ENCODE results near the gene MINPP1.
A peak's percentile ranks its signal among the peaks of the same experiment; 100 is the strongest.

Gene MINPP1

DNA sequence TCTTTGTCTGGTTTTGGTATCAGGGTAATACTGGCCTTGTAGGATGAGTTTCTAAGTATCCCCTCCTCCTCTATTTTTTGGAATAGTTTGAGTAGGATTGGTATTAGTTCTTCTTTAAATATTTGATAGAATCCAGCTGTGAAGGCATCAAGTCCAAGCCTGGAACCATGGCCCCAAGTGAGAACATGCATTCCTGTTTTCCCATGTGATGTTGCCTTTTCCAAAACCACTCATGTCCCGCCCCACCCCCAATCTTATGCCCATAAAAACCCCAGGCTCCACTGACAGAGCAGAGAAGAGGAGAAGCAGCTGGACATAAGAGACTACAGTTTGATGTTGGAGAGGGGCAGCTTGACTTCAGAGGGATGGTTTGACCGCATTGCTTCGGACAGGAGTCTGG, 71.2 kb downstream of the MINPP1 start:
- TF ChIP-seq, protein P1, sequence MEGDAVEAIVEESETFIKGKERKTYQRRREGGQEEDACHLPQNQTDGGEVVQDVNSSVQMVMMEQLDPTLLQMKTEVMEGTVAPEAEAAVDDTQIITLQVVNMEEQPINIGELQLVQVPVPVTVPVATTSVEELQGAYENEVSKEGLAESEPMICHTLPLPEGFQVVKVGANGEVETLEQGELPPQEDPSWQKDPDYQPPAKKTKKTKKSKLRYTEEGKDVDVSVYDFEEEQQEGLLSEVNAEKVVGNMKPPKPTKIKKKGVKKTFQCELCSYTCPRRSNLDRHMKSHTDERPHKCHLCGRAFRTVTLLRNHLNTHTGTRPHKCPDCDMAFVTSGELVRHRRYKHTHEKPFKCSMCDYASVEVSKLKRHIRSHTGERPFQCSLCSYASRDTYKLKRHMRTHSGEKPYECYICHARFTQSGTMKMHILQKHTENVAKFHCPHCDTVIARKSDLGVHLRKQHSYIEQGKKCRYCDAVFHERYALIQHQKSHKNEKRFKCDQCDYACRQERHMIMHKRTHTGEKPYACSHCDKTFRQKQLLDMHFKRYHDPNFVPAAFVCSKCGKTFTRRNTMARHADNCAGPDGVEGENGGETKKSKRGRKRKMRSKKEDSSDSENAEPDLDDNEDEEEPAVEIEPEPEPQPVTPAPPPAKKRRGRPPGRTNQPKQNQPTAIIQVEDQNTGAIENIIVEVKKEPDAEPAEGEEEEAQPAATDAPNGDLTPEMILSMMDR (IDR thresholded peaks at IDR 0.05; ENCODE audit: low read depth, low read length, missing control alignments) = no peak
- H3K27me3 ChIP-seq (replicated peaks) = no peaks in the 10 kb centered on the region
- no peak for DNase-seq
- no peaks in the 10 kb centered on the region for H3K36me3 ChIP-seq (replicated peaks)
- in situ Hi-C loops (cut with HindIII; ENCODE audit: low pct_ligation_motif_present, low sequenced_read_pairs) = no loop called here
- H3K27ac ChIP-seq = no peak overlapping the region
- no peak overlapping the region for H3K4me3 ChIP-seq (ENCODE audit: low read depth, low read length)

DNA sequence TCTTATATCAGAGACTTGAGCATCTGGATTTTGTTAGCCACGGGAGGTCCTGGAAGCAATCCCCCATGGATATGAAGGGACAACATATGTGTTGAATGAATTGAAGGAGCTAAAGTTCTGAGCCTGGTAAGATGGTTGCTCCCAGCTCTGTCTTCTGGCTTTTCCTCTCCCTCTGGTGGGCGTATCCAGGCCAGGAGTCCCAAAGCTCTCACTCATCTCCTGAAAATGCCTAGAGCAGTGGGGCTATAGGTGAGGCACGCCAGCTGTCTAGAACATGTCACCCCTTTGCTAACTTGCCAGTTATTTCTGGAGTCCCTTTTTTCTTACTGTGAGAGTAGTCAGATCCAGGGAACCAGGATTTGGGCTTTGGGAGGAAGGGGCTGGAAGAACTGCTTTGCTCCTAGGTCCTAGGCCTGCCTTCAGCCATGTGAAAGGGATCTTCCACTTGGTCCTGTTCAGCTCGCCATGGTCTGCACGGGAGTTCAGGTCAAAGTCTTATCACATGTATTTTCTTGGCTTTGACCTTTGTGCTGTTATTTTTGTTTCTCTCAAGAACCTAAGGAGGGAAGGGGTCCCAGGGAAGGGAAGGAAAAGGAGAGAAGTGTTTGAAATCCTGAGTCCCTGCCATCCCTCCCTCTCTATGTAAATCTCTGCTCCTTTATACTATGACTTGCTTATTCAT, 73.6 kb downstream of the MINPP1 start:
- DNase-seq = no peak
- Histone ChIP-seq H3K27me3 (replicated peaks) (no peaks in the 10 kb centered on the region), H3K4me3 (ENCODE audit: low read depth, low read length) (no peak overlapping the region), H3K36me3 (replicated peaks) (no peaks in the 10 kb centered on the region), H3K27ac (no peak overlapping the region)
- in situ Hi-C loops (cut with HindIII; ENCODE audit: low pct_ligation_motif_present, low sequenced_read_pairs) = no loop called here
- TF ChIP-seq, protein P1 (IDR thresholded peaks at IDR 0.05; ENCODE audit: low read depth, low read length, missing control alignments) = no peak

DNA sequence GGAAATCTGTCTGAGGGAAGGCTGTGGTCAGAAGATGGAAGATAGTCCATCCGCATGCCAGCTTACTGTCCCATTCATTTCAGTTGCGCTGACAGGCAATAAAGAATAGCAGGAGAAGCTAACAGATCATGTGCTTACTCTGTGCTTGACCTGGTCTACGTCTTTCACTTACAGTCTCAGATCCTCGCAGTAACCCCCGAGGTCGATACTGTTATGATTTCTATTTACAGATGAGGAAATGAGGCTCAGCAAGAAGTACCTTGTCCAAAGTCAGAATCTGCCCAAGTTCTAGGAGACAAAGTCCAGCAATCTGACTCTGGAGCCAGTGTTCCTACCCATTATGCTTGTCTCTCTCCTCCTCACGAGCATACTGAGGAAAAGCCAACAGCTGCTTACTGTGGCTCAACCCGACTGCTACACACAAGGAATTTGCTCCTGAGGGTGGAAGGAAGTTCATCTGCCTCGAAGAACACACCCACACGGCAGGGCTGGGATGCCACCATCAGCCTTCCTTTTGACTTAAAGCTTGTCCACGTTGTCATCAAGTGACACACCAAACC, 74.2 kb downstream of the MINPP1 start:
- H3K4me3 ChIP-seq (ENCODE audit: low read depth, low read length) = no peak overlapping the region

DNA sequence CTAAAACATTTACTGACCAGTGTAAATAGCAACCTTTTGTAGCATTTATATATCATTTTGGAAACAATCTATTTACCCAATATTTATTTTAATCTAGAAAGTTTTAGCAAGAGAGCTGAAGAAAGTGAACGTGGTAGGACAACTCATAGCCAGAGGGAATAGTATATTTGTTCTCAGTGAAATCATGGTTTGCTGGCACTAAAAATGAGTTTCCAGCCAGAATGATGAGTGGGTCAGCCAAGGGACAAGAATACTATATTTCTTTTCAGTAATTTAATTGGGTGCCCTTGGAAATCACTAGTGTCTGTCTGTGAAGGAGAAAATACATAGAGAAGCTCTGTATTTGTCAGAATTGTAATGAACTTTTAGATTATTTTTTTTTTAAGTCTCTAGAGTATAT, 74.9 kb downstream of the MINPP1 start:
- no peaks in the 10 kb centered on the region for H3K27me3 ChIP-seq (replicated peaks)
- no peaks in the 10 kb centered on the region for H3K36me3 ChIP-seq (replicated peaks)
- H3K27ac ChIP-seq = no peak overlapping the region
- no peak for DNase-seq
- TF ChIP-seq, protein P1 (IDR thresholded peaks at IDR 0.05; ENCODE audit: low read depth, low read length, missing control alignments) = no peak
- H3K4me3 ChIP-seq (ENCODE audit: low read depth, low read length) = no peak overlapping the region
- in situ Hi-C loops (cut with HindIII; ENCODE audit: low pct_ligation_motif_present, low sequenced_read_pairs) = no loop called here

More for the DNA sequence above, 74.2 kb downstream of the MINPP1 start:
- Histone ChIP-seq H3K27ac (no peak overlapping the region), H3K36me3 (replicated peaks) (no peaks in the 10 kb centered on the region), H3K27me3 (replicated peaks) (no peaks in the 10 kb centered on the region)
- DNase-seq = peak; percentile 35
- in situ Hi-C loops (cut with HindIII; ENCODE audit: low pct_ligation_motif_present, low sequenced_read_pairs) = no loop called here
- TF ChIP-seq, protein P1 (IDR thresholded peaks at IDR 0.05; ENCODE audit: low read depth, low read length, missing control alignments) = no peak

DNA sequence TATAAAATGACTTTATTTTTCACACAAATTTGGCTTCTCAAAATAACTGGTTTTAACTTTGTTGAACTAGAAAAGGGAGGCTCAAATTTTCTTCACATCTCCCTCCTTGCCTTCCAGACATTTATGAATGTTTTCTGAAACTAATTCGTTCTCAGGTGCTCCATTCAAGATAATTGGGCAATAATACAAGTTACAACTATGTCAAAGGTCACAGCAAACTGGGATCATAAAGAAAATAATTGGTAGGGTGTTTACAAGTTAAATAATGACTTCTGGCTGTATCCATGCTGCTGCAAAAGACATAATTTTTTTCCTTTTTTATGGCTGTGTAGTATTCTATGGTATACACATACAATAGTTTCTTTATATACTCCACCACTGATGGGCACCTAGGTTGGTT, 75.3 kb downstream of the MINPP1 start:
- Histone ChIP-seq H3K36me3 (replicated peaks) (no peaks in the 10 kb centered on the region), H3K27me3 (replicated peaks) (no peaks in the 10 kb centered on the region), H3K4me3 (ENCODE audit: low read depth, low read length) (no peak overlapping the region), H3K27ac (no peak overlapping the region)
- DNase-seq = no peak
- in situ Hi-C loops (cut with HindIII; ENCODE audit: low pct_ligation_motif_present, low sequenced_read_pairs) = no loop called here
- TF ChIP-seq, protein P1 (IDR thresholded peaks at IDR 0.05; ENCODE audit: low read depth, low read length, missing control alignments) = no peak
